ENCODE data around the gene BEGAIN. TPM values are rescaled to one million over a fixed set of nuclear protein-coding genes. Genes with fewer than 3 reads are reported as not detected.
A peak's percentile ranks its signal among the peaks of the same experiment; 100 is the strongest.

BEGAIN gene
- polyA plus RNA-seq, 10 donors: 2.3 to 4.1 (median 3.5) TPM

DNA sequence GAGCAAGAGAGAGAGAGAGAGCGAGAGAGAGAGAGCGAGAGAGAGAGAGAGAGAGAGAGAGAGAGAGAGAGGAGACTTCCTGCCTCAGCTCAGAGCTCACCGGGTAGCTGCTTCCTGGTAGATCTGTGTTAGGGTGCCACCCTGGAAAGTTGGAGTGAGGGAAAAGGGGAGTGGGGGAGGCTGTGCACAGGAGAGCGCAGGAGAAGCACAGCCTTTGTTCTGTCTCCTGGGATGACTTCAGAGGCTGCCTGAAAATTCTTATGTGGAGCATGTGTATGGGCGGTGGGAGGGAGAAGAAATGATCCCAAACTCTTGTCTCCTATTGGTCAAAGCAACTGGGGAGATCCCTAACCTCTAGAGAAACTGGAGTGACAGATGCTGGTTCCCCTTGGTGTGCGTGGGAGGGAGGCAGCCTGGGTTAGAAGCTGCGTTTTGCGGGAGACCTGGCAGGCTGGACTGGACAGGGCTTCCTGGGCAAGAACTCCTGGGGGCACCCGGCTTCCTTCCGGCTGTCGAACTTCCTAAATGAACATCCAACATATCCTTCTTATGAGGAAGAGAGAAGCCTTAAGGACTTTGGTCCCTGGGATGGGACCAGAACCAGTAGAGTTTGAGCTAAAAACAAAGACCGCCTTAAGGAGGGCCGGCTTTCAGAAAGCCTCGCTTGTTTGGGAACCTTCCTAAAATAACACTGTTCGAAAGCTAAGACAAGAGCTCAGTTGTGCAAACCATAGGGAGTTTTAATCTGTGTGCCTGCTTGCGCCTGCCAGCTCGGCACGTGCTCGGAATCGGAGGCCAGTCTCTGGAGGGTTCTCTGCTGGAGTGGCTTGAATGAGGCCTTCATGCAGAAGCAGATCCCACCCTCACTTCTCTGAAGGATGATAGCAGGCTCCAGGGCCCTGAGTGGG, 30.4 kb upstream of the BEGAIN start:
- DNase-seq: peak; percentile 9 to 70 (median 44)

DNA sequence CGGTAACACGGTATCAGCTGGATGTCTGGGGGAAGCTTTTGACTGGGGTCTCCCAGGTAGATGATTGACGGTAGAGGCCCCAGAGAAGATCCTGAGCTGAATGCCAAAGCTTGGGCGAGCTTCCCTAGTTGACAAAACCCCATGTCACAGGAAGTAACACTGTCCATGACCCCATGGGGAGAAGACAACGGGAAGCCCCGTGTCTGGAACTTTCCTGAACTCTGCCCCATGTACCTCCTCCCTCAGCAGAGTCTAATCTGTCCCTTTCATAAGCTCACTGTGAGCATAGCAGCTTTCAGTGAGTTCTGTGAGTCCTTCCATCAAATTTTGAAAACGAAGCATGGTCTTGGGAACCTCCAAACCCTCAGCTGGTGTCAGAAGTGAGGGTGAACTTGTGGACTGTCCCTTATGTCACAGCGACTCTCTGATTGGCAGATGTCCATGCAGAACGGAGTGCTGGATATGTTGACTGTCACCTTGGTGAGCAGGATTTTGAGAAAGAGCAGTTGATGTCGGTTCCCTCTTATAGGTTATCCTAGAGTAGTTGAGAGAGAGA, 29.7 kb upstream of the BEGAIN start:
- DNase-seq: no peak

GRCh38 chr14:100615736-100616695, 28.8 kb upstream of the BEGAIN start:
- DNase-seq: no peak

DNA sequence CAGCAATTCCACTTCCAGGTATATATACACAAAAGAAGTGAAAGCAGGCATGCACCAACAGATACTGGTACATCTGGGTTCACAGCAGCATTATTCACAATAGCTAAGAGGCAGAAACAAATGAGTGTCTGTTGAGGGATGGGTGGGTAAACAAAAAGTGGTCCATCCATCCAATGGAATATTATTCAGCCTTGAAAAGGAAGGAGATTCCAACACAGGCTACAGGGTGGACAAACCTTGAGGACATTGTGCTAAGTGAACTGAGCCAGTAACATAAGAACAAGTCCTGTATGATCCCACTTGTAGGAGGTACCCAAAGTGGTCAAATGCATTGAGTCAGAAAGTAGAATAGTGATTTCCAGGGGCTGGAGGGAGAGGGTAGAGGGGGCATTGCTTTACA, 27.6 kb upstream of the BEGAIN start:
- DNase-seq: no peak

- DNase-seq: no peak
These were observed 25.8 kb upstream of the BEGAIN start for GRCh38 chr14:100612986-100613385.

DNA sequence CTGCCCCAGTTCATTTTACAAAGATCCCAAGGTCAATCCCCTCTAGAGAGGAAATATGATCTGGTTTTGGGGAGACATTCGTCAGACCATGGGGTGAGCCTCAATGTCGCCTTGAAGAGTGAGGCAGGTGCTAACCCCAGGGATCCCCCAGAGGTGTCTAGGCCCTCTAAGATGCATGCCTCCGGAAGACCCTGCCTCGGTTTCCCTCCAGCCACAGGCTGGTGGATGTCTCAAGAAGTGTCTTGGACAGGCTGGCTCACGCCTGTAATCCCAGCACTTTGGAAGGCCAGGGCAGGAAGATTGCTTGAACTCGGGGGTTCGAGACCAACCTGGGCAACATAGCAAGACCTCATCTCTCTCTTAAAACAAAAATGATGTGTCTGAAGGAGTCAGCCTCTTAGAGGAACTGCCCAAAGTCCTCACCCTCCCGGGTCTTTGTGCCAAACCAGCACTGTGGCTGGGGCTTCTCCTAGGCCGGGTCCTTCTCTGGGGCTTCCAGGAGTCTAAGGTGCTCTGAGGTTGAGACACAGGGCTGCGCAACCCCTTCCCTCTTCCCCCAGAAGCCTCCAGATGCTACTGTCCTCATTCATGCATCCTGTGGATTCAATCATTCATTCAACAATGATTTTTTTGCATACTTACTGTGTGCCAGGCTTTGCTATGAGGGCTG, 24.7 kb upstream of the BEGAIN start:
- no peak for DNase-seq

DNA sequence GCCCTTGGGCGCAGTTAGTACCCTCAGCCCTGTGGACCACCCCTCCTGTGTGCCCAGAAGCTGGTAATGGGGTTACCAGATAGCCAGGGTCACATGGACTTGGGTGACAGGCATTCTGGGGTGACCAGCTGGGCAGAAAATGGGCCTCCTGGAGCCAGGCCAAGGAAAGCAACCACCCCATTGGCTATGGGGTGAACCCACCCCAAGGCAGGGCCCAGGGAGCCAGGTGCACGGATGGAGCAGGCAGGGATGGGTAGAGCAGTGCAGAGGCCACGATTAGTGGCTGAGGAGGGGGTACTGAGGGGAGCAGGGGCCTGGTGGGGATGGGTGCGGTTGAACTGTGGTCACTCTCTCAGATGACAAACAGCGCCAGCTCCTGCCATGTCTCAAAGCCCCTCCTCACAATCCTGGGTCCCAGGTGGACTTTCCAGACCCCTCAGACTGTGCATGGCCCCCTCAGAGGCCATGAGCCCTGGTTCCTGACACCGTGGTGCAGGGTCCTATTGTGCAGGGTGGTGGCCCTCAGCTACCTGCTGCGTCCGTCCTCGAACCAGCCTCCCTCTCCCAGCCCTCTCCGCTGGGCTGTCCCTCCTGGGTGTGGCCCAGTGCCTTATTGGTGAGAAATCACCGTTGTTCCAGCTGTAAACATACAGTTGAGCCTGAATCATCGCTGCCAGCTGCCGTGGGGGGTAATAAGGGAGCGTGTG, 23.4 kb upstream of the BEGAIN start:
- DNase-seq: no peak

GRCh38 chr14:100609941-100610391, 22.7 kb upstream of the BEGAIN start:
- no peak for DNase-seq

DNA sequence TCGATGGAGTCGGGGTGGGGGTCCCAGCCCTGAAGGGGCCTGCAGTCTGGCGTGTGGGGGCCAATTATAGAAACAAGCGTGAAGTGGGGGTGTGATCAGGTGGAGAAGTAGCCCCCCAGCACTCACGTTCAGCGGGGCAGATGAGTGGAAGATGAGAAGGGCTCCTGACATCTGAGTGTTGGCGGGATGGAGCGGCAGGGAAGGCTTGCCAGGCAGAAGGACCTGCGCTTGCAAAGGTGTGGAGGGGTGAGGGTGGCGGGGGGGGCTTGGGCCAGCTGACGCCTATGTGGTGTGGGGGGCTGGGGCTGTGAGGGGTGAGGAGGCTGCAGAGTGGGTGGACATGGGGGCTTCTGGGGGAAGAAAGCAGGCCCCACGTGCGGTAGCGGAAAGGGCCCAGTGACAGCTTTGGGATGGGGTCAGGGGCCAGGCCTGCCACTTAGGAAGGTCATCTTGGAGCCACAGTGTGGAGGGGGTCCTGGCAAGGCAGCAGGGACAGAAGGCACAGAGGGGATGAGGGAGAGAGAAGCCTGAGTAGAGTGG, 22.2 kb upstream of the BEGAIN start:
- no peak for DNase-seq

GRCh38 chr14:100608586-100609330, 21.5 kb upstream of the BEGAIN start:
- DNase-seq: no peak

DNA sequence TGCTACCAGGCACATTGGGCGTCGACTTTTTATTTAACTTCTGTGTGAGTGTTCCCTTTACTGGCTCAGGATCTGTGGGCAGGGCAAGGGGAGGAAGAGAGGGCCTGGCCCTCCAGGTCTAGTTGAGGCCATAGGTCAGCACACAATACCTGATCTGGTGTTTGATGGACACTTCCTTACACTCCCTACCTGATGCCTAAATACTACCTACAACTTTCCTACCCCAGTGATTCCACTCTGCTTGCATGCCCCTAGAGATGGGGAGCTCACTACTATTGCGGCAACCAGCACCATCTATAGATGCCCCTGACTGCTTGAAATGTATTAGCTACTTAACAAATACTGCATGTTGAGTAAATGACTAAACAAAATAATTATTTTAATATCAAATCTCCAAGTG, 20.8 kb upstream of the BEGAIN start:
- DNase-seq: no peak

DNA sequence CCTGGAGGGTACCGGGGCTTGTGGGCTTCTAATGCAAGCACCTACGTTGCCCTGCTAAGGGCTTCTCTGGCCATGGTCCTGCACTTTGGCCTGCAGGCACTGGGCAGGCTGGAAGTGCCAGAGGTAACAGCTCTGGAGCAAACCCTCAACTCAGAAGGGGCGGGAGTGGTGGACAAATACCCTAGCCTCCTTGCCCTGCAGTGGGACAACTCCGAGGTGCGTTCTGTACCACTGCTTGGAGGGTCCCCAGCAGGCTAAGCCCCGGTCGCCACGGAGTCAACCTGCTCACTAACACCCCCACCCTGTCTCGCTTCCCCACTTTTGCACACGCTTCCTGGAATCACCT, 20.4 kb upstream of the BEGAIN start:
- no peak for DNase-seq

DNA sequence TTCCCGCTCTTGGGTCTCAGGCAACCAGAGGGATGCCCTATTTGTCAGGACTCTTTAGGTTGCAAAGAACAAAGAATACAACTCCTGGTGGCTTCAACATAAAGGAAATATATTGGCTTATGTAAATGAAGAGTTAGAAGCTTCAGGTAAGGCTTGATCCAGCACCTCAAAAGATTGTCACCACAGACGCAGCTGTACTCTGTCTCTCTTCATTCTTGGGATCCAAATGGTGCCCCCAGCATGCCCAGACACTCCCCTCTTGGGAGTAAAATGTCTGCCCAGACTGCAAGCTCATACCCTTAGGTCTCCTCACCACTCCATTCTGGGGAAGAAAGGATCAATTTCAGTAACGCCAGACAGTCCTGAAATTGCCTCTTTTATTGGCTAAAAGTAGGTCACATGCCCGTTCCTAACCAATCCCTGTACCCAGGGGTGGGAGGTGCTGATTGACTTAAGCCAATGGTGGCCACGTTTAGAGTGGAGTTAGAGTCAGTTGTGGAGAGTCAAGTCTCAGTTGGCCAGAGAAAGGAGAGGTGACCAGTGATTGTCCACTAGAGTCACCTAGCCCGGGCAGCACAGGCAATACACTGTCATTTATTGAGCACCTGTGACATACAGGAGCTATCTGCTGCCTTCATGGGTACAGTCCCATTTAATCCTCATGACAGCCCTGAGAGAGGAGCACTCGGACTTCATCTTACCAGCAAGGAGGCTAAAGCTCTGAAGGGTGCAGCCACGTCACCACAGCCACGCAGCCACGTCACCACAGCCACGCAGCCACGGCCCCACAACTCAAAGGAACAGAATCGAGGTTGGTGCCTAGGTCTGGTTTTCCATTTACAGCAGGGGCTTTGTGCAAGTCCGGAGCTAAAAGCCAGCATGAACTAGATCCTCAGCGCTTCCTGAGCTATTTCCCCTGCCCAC, 19.7 kb upstream of the BEGAIN start:
- no peak for DNase-seq

DNA sequence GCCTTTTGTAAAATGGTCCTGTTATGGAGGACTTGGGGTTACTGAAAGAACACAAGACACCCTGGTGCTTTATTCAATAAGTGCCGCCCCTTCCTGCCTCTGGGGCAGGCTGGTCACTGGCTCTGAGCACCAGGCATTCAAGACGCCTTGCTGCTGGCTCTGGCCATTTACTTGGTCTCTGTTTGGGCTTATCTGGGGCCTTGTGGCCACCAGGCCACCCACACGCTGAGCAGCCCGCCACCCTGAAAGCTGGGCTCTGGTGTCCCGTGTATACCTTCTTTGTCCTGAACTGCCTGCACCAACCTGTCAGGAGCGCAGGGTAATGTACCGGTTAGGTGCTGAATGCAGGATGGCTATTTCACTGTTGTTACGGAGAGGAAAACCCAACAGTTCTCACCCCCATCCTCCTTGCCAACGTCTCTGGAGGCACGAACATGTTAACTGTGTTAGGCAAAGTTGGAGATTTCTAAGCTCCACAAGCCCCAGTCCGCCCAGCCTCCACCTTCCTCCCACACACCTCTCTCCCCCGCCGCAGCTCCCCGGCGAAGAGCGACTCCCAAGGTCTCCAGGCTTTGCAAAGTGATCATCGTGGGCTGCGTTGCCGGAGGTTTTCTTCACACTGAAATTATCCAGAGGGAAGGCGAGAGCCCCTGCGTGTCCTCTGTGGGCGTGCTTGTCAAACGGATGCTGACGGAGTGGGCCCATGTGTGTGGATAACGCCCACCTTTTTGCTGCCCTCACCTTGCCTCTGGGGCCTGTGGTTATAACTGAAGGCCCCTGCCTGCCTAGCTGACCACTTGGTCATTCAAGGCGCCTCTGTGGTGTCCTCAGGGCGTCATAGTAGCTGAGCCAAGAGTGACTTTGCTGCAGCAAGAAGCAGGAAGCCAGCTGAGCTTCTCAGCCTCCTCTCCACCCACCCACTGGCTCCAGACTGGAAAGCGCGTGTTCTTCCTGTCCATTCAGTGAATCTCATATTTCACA, 18.8 kb upstream of the BEGAIN start:
- peak in 2 of 3 donors; percentile 16 to 48 for DNase-seq

DNA sequence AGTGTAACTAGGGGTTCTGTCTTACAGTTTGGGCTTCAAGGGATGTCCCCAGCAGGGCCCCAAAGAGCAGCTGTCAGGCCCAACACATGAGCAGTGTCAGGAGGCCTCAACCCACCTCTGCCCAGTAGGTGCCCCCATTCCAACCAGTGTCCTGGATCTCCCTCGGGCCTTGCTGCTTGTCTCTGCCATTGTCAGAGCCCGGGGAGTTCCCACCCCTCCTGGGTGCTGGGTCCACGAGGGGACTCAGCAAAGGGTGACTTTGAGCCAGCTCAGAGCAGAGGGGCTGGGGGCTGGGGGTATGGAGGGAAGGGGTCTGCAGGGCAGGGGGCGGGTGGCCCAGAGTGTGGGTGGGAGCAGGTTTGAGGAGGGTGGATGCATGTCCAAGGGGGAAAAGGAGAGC, 18.0 kb upstream of the BEGAIN start:
- DNase-seq: no peak

- no peak for DNase-seq
These were observed 17.5 kb upstream of the BEGAIN start for GRCh38 chr14:100604709-100605108.

- no peak for DNase-seq
These were observed 16.9 kb upstream of the BEGAIN start for GRCh38 chr14:100604121-100604501.

Measured in muscle of back (tissue), 11 donors.